GOT3 (cell line): ENCODE data around the gene ABCB8.
A peak's percentile ranks its signal among the peaks of the same experiment; 100 is the strongest.

ENCODE experiments used
- DNase-seq: peaks from one replicate; lab custom pipeline; 2025; ENCODE audit warnings: mixed read lengths; lab: John Stamatoyannopoulos, UW

The ABCB8 gene

GRCh38 chr7:151087245-151088018 is 59.2 kb downstream of the ABCB8 start:
- peak; percentile 23 for DNase-seq

- no peak for DNase-seq
Observed at GRCh38 chr7:151088019-151088855, 60.0 kb downstream of the ABCB8 start.

GRCh38 chr7:151088856-151089699 is 60.8 kb downstream of the ABCB8 start:
- DNase-seq, result no peak

- no peak for DNase-seq
Observed at GRCh38 chr7:151089893-151090730, 61.9 kb downstream of the ABCB8 start.

GRCh38 chr7:151091003-151091402 is 62.8 kb downstream of the ABCB8 start:
- DNase-seq, result no peak

- no peak for DNase-seq
Observed at GRCh38 chr7:151091431-151091830, 63.2 kb downstream of the ABCB8 start.

GRCh38 chr7:151091988-151092387 is 63.7 kb downstream of the ABCB8 start:
- no peak for DNase-seq

- no peak for DNase-seq
Observed at GRCh38 chr7:151093748-151094147, 65.5 kb downstream of the ABCB8 start.

- DNase-seq, result no peak
Observed at GRCh38 chr7:151094675-151095074, 66.4 kb downstream of the ABCB8 start.

- no peak for DNase-seq
Observed at GRCh38 chr7:151095123-151095797, 67.0 kb downstream of the ABCB8 start.

- DNase-seq, result no peak
Observed at GRCh38 chr7:151095828-151096475, 67.7 kb downstream of the ABCB8 start.
